ENCODE data around the gene L3MBTL3. TPM values are rescaled to one million over a fixed set of nuclear protein-coding genes. Genes with fewer than 3 reads are reported as not detected.
"Not testable (repeated sequence)": the region's sequence is repeated elsewhere in the genome, so short reads cannot be mapped to it uniquely, and the experiment has no call there.

The L3MBTL3 gene
- total RNA-seq, 1 donor from 2014 or later = 9.4 TPM

DNA sequence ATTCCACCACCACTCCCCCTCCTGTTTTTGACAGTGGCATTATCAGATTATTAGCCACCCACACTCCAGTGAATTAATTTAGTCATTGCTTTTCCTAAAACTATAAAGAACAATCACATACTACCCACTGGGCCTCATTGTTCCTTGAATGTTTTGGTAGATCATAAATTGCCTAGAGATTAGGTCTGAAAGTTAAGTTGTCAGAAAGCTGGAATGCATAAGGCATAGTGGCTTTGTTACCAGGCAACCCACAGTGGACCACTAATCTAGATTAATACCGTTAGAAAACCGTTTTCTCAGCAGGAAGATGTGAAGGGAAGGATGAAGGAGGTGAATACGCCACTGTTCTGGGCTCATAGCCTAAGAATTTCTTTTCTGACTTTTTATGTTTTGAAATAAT, 128.7 kb downstream of the L3MBTL3 start:
- no peak overlapping the region for H3K9ac ChIP-seq (ENCODE audit: low read depth in 1 of 3, low read length in 3 of 3)

DNA sequence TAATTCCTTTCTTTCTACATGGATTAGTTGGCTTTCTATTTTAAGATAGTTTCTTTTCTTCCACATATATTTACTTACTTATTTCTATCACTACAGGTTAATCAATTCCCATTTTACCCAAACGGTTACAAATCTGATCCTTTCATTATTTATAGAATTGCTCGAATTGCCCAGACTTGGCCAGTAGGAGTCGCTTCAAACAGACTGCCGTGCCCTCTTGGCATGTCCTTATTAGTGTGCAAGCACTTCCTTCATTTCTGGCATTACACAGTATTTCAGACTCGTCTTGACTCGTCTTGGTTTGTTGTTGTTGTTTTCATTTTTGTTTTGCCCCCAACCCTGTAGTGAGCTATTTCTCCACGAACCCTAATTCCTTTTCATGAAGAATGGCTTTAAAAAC, 129.8 kb downstream of the L3MBTL3 start:
- no peaks in the 10 kb centered on the region for H3K27me3 ChIP-seq (ENCODE audit: control insufficient read depth in 3 of 3, insufficient read depth in 3 of 3, low read length in 3 of 3)
- H3K4me3 ChIP-seq (ENCODE audit: low read length in 3 of 3) = no peak overlapping the region
- no peaks in the 10 kb centered on the region for H3K9me3 ChIP-seq (ENCODE audit: control insufficient read depth in 3 of 3, low read length in 3 of 3)
- no peaks in the 10 kb centered on the region for H3K36me3 ChIP-seq (ENCODE audit: control insufficient read depth in 3 of 3, insufficient read depth in 3 of 3, low read length in 3 of 3)
- no peak overlapping the region for H3K27ac ChIP-seq (ENCODE audit: low read depth, low read length)
- H3K9ac ChIP-seq (ENCODE audit: low read depth in 1 of 3, low read length in 3 of 3) = no peak overlapping the region
- H3K4me1 ChIP-seq (ENCODE audit: control insufficient read depth in 3 of 3, insufficient read depth in 3 of 3, low read length in 3 of 3) = no peaks in the 10 kb centered on the region

More for the DNA sequence above, 128.7 kb downstream of the L3MBTL3 start:
- no peaks in the 10 kb centered on the region for H3K36me3 ChIP-seq (ENCODE audit: control insufficient read depth in 3 of 3, insufficient read depth in 3 of 3, low read length in 3 of 3)
- H3K4me3 ChIP-seq (ENCODE audit: low read length in 3 of 3) = no peak overlapping the region
- H3K27me3 ChIP-seq (ENCODE audit: control insufficient read depth in 3 of 3, insufficient read depth in 3 of 3, low read length in 3 of 3) = no peaks in the 10 kb centered on the region
- H3K4me1 ChIP-seq (ENCODE audit: control insufficient read depth in 3 of 3, insufficient read depth in 3 of 3, low read length in 3 of 3) = no peaks in the 10 kb centered on the region
- no peaks in the 10 kb centered on the region for H3K9me3 ChIP-seq (ENCODE audit: control insufficient read depth in 3 of 3, low read length in 3 of 3)
- no peak overlapping the region for H3K27ac ChIP-seq (ENCODE audit: low read depth, low read length)

DNA sequence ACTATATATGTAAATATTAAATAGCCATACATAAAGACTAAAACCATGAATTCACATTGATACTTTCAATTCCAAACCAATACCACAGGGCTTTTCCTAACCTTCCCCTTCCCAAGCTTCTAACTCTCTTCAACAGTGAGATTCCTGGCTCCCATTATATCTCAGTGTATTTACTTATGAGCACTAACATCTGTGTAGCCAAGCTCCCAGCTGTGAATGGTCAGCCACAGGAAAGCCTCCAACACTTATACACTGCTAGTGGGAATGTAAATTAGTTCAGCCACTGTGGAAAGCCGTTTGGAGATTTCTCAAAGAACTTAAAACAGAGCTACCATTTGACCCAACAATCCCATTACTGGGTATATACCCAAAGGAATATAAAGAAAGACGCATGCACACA, 130.6 kb downstream of the L3MBTL3 start:
- not testable (repeated sequence) for H3K9ac ChIP-seq (ENCODE audit: low read depth in 1 of 3, low read length in 3 of 3); H3K27ac ChIP-seq (ENCODE audit: low read depth, low read length); H3K4me3 ChIP-seq (ENCODE audit: low read length in 3 of 3); H3K9me3 ChIP-seq (ENCODE audit: control insufficient read depth in 3 of 3, low read length in 3 of 3); H3K27me3 ChIP-seq (ENCODE audit: control insufficient read depth in 3 of 3, insufficient read depth in 3 of 3, low read length in 3 of 3); H3K4me1 ChIP-seq (ENCODE audit: control insufficient read depth in 3 of 3, insufficient read depth in 3 of 3, low read length in 3 of 3); H3K36me3 ChIP-seq (ENCODE audit: control insufficient read depth in 3 of 3, insufficient read depth in 3 of 3, low read length in 3 of 3)

DNA sequence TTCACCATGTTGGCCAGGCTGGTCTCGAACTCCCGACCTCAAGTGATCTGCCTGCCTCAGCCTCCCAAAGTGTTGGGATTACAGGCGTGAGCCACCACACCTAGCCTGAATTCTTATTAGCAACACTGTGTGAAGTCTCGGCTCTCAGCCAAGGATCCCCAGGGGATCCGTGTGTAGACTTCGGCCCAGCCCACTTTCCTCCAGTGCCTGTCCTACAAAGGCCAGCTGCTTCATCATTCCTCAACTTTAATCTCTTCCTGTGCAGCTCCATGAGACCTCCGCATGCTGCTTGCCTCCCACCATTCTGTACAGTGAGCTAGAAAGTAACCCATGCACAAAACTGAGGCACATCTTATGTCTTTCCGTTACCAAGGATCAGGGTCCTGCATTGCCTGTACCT, 132.5 kb downstream of the L3MBTL3 start:
- no peaks in the 10 kb centered on the region for H3K36me3 ChIP-seq (ENCODE audit: control insufficient read depth in 3 of 3, insufficient read depth in 3 of 3, low read length in 3 of 3)
- no peaks in the 10 kb centered on the region for H3K4me1 ChIP-seq (ENCODE audit: control insufficient read depth in 3 of 3, insufficient read depth in 3 of 3, low read length in 3 of 3)
- H3K27me3 ChIP-seq (ENCODE audit: control insufficient read depth in 3 of 3, insufficient read depth in 3 of 3, low read length in 3 of 3) = no peaks in the 10 kb centered on the region
- H3K27ac ChIP-seq (ENCODE audit: low read depth, low read length) = no peak overlapping the region
- H3K9ac ChIP-seq (ENCODE audit: low read depth in 1 of 3, low read length in 3 of 3) = no peak overlapping the region
- no peaks in the 10 kb centered on the region for H3K9me3 ChIP-seq (ENCODE audit: control insufficient read depth in 3 of 3, low read length in 3 of 3)
- H3K4me3 ChIP-seq (ENCODE audit: low read length in 3 of 3) = no peak overlapping the region

DNA sequence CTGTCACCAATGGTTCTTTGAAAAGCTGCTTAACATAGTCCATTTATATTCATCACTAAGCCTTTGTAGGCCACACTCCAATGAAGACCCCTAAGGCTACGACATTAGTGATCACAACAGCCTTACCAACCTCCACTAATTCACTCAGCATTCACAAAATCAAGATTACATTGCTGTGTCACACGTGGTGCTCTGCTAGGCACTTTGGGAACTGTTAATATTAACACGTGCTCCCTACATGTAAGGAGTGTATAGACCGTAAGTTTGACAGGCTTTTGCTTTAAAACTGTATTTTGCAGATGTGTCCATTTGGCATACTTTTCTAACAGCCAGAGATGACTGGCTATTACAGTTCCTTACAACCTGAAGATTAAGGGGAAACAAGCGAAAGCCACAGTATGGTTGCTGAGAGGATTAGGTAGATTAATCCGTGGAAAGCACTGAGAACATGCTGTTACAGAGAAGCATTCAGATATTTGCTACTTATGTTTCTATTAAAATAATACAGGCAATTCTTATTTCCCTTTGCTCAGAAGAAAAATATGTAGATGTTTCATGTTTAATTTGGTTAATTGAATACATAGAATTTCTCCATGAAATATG, 134.6 kb downstream of the L3MBTL3 start:
- H3K27me3 ChIP-seq (ENCODE audit: control insufficient read depth in 3 of 3, insufficient read depth in 3 of 3, low read length in 3 of 3) = no peaks in the 10 kb centered on the region
- no peak overlapping the region for H3K27ac ChIP-seq (ENCODE audit: low read depth, low read length)
- no peaks in the 10 kb centered on the region for H3K36me3 ChIP-seq (ENCODE audit: control insufficient read depth in 3 of 3, insufficient read depth in 3 of 3, low read length in 3 of 3)

DNA sequence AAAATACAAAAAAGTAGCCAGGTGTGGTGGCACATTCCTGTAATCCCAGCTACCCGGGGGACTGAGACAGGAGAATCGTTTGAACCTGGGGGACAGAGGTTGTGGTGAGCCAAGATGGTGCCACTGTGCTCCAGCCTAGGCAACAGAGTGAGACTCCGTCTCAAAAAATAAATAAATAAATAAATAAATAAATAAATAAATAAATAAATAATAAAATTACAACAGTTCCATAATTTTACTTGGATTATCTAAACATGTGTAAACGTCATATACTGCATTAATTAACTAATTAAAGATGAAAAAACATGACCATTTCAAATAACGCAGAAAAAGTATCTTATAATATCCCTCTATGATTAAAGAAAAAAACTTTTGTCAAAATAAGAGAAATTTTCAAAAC, 138.5 kb downstream of the L3MBTL3 start:
- H3K9me3 ChIP-seq (ENCODE audit: control insufficient read depth in 3 of 3, low read length in 3 of 3) = no peaks in the 10 kb centered on the region
- no peak overlapping the region for H3K27ac ChIP-seq (ENCODE audit: low read depth, low read length)
- no peaks in the 10 kb centered on the region for H3K27me3 ChIP-seq (ENCODE audit: control insufficient read depth in 3 of 3, insufficient read depth in 3 of 3, low read length in 3 of 3)
- H3K36me3 ChIP-seq (ENCODE audit: control insufficient read depth in 3 of 3, insufficient read depth in 3 of 3, low read length in 3 of 3) = no peaks in the 10 kb centered on the region
- H3K4me3 ChIP-seq (ENCODE audit: low read length in 3 of 3) = no peak overlapping the region
- H3K9ac ChIP-seq (ENCODE audit: low read depth in 1 of 3, low read length in 3 of 3) = no peak overlapping the region
- H3K4me1 ChIP-seq (ENCODE audit: control insufficient read depth in 3 of 3, insufficient read depth in 3 of 3, low read length in 3 of 3) = no peaks in the 10 kb centered on the region

More for the DNA sequence above, 134.6 kb downstream of the L3MBTL3 start:
- Histone ChIP-seq H3K9ac (ENCODE audit: low read depth in 1 of 3, low read length in 3 of 3) (no peak overlapping the region), H3K4me3 (ENCODE audit: low read length in 3 of 3) (no peak overlapping the region), H3K9me3 (ENCODE audit: control insufficient read depth in 3 of 3, low read length in 3 of 3) (no peaks in the 10 kb centered on the region), H3K4me1 (ENCODE audit: control insufficient read depth in 3 of 3, insufficient read depth in 3 of 3, low read length in 3 of 3) (no peaks in the 10 kb centered on the region)

DNA sequence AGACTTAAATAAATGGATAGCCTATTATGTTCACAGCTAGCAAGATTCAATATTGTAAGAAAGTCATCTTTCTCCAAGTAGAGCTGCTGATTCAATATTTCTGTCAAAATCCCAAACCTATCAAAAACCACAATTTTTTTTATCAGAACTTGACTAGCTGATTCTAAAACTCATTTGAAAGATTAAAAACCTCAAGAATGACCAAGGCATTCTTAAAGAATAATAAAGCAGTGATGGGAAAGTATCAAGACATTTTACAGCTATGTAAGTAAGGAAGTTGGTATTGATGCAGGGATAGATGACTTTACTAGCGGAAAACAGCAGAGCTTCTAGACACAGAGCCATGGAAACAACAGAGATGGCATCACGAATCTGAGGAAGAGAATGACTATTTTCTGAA, 139.7 kb downstream of the L3MBTL3 start:
- no peaks in the 10 kb centered on the region for H3K27me3 ChIP-seq (ENCODE audit: control insufficient read depth in 3 of 3, insufficient read depth in 3 of 3, low read length in 3 of 3)
- H3K4me1 ChIP-seq (ENCODE audit: control insufficient read depth in 3 of 3, insufficient read depth in 3 of 3, low read length in 3 of 3) = no peaks in the 10 kb centered on the region
- no peak overlapping the region for H3K9ac ChIP-seq (ENCODE audit: low read depth in 1 of 3, low read length in 3 of 3)
- H3K9me3 ChIP-seq (ENCODE audit: control insufficient read depth in 3 of 3, low read length in 3 of 3) = no peaks in the 10 kb centered on the region
- no peaks in the 10 kb centered on the region for H3K36me3 ChIP-seq (ENCODE audit: control insufficient read depth in 3 of 3, insufficient read depth in 3 of 3, low read length in 3 of 3)
- no peak overlapping the region for H3K4me3 ChIP-seq (ENCODE audit: low read length in 3 of 3)
- no peak overlapping the region for H3K27ac ChIP-seq (ENCODE audit: low read depth, low read length)

DNA sequence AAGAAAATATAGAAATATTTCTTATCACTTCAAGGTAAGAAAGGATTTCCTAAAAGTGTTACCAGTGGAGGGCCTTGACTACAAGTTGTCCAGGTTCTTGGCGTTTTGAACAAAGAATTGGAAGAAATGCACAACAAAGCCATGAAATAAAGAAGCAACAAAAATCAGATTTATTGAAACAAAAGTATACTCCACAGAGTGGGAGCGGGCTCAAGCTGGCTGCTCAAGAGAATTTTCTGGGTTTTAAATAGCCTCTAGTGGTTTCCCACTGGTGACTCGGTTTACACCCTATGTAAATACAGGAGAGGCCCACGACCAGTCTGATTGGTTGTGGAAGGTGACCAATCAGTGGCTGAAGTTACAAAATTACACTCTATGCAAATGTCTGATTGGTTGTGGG, 140.2 kb downstream of the L3MBTL3 start:
- Histone ChIP-seq H3K4me3 (ENCODE audit: low read length in 3 of 3) (no peak overlapping the region), H3K9me3 (ENCODE audit: control insufficient read depth in 3 of 3, low read length in 3 of 3) (no peaks in the 10 kb centered on the region), H3K27me3 (ENCODE audit: control insufficient read depth in 3 of 3, insufficient read depth in 3 of 3, low read length in 3 of 3) (no peaks in the 10 kb centered on the region), H3K9ac (ENCODE audit: low read depth in 1 of 3, low read length in 3 of 3) (no peak overlapping the region), H3K36me3 (ENCODE audit: control insufficient read depth in 3 of 3, insufficient read depth in 3 of 3, low read length in 3 of 3) (no peaks in the 10 kb centered on the region), H3K27ac (ENCODE audit: low read depth, low read length) (no peak overlapping the region), H3K4me1 (ENCODE audit: control insufficient read depth in 3 of 3, insufficient read depth in 3 of 3, low read length in 3 of 3) (no peaks in the 10 kb centered on the region)

DNA sequence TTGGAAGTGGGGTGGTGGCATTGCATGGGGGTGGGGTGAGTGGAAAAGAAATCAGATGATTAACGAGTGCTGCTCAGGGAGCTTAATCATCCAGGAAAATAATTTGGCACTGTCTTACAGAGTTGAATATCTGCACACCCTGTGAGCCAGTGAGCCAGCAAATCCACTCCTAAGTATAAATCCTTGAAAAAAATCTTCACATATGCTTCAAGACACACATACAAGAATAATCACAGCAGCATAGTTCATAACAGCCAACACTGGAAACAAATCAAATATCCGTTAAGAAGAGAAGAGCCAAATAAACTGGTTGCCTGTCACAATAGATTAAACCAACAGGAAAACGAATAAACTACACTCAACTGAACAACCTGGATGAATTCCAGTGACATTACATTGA, 141.6 kb downstream of the L3MBTL3 start:
- Histone ChIP-seq H3K9me3 (ENCODE audit: control insufficient read depth in 3 of 3, low read length in 3 of 3) (no peaks in the 10 kb centered on the region), H3K27me3 (ENCODE audit: control insufficient read depth in 3 of 3, insufficient read depth in 3 of 3, low read length in 3 of 3) (no peaks in the 10 kb centered on the region), H3K27ac (ENCODE audit: low read depth, low read length) (no peak overlapping the region), H3K4me3 (ENCODE audit: low read length in 3 of 3) (no peak overlapping the region), H3K4me1 (ENCODE audit: control insufficient read depth in 3 of 3, insufficient read depth in 3 of 3, low read length in 3 of 3) (no peaks in the 10 kb centered on the region), H3K9ac (ENCODE audit: low read depth in 1 of 3, low read length in 3 of 3) (no peak overlapping the region), H3K36me3 (ENCODE audit: control insufficient read depth in 3 of 3, insufficient read depth in 3 of 3, low read length in 3 of 3) (no peaks in the 10 kb centered on the region)

DNA sequence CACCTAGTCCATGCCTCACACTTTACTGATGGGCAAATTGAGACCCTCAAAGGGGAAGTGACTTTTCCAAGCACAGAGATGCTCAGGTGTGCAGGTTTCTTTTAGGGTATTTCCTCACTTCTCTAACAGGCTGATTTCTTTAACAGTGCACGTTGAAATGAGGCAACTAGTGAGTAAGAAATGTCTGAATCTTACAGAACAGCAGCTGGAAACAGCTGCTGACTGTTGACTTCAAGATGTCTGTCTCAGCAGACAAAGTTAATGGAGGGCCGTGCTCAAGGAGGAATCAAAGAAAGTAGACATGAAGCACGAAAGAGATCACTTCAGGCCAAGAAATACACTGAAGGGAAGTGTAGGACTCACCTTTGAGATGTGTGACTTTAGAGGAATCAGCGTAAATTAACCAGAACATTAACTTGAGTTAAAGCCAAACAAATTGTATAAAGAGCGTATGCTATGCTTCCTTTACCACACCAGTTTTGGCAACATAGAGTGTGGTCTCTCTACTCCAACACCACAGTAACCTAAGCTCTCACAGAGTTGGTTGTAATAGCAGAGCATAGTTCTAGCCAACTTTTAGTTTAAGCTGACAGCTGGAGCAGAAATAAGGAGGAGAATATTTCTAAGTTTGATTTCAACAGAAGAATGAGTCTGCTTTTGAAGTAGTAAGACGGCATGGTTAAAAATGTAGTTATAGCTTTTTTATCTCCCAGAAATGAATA, 143.5 kb downstream of the L3MBTL3 start:
- no peaks in the 10 kb centered on the region for H3K36me3 ChIP-seq (ENCODE audit: control insufficient read depth in 3 of 3, insufficient read depth in 3 of 3, low read length in 3 of 3)
- H3K27ac ChIP-seq (ENCODE audit: low read depth, low read length) = no peak overlapping the region
- no peaks in the 10 kb centered on the region for H3K4me1 ChIP-seq (ENCODE audit: control insufficient read depth in 3 of 3, insufficient read depth in 3 of 3, low read length in 3 of 3)
- H3K27me3 ChIP-seq (ENCODE audit: control insufficient read depth in 3 of 3, insufficient read depth in 3 of 3, low read length in 3 of 3) = no peaks in the 10 kb centered on the region
- H3K4me3 ChIP-seq (ENCODE audit: low read length in 3 of 3) = no peak overlapping the region
- no peak overlapping the region for H3K9ac ChIP-seq (ENCODE audit: low read depth in 1 of 3, low read length in 3 of 3)
- no peaks in the 10 kb centered on the region for H3K9me3 ChIP-seq (ENCODE audit: control insufficient read depth in 3 of 3, low read length in 3 of 3)
